Germinal center (tissue), 1 donor: Measurements from ENCODE around the gene CCNB1.
"Not testable (repeated sequence)": the region's sequence is repeated elsewhere in the genome, so short reads cannot be mapped to it uniquely, and the experiment has no call there.

ENCODE experiments used
- DNase-seq: peaks from one replicate; pipeline ENCODE4 v3.0.0; 2012; ENCODE audit warnings: mixed read lengths, low spot score

Gene CCNB1

DNA sequence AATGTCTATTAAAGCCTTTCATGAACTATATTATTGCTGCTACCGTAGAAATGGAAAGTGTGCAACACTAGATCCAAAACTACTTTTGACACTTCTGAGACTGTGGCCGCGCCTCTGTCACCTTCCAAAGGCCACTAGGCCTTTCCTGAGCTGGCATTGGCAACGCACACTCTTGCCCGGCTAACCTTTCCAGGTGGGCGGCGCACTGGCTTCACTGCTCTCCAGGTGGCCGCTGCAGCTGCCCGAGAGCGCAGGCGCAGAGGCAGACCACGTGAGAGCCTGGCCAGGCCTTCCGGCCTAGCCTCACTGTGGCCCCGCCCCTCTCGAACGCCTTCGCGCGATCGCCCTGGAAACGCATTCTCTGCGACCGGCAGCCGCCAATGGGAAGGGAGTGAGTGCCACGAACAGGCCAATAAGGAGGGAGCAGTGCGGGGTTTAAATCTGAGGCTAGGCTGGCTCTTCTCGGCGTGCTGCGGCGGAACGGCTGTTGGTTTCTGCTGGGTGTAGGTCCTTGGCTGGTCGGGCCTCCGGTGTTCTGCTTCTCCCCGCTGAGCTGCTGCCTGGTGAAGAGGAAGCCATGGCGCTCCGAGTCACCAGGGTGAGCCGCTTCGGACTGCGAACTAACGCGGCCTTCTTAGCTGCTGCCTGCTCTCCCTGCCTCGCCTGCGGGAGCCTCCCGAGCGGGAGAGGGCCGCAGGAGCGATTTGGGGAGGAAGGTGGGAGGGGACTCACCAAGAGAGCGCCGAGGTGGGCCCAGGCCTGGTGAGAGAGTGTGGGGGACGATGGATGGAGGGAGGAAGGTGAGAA lies at the start of gene CCNB1:
Gene CCNB1 (plus strand): TSS at position 465 of the 807 bp plus-strand sequence. CDS start 113 bp downstream, at position 578.
- DNase-seq = peak; percentile 99

DNA sequence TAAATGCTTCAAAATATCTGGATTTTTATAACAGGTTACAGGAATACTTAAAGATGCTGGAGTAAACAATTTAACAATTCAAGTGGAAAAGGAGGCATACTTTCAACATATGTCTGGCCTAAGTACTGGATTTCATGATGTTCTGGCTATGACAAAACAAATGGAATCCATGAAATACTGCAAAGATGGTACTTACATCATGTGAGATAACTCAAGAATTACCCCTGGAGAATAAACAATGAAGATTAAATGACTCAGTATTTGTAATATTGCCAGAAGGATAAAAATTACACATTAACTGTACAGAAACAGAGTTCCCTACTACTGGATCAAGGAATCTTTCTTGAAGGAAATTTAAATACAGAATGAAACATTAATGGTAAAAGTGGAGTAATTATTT lies 37.5 kb upstream of the CCNB1 start:
- no peak for DNase-seq

DNA sequence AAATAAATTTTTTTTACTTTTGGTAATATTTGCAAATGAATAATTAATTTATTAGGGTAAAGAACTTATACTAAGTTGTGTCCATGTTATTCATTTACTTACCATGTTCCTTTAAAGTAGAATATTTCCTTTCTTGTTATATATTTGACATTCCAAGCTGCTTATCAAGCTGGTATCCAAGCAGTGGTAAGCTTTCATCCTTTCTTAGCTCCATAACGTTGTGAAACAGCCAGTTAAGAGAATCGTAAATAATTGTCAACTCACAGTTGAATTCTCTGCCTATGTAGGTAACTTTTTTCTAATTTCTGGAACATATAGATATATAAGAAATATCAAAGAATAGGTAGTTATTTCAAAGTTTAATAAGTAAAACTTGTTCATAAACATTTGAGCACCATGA lies 36.7 kb upstream of the CCNB1 start:
- DNase-seq = no peak

DNA sequence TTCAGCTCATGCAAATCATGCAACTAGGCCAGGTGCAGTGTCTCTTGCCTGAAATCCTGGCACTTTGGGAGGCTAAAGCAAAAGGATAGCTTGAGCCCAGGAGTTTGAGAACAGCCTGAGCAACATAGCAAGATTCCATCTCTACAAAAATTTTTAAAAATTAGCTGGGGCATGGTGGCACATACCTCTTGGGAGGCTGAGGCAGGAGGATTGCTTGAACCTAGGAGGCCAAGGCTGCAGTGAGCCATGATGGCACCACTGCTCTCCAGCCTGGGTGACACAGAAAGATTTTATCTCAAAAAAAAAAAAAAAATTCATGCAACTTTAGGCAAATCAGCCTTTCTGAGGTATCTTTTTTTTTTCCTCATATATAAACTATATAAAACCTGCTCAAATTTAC lies 35.6 kb upstream of the CCNB1 start:
- no peak for DNase-seq

DNA sequence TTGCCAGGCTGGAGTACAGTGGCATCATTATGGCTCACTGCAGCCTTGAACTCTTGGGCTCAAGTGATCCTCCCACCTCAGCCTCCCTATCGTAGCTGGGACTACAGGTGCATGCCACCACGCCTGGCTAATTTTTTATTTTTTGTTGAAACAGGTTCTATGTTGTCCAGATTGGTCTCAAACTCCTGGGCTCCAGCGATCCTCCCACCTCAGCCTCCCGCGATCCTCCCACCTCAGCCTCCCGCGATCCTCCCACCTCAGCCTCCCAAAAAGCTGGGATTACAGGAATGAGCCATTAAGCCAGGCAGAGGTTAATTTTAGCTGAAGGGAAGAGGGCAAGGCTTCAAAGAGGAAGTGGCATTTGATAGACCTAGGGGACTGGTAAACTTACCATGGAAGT lies 32.8 kb upstream of the CCNB1 start:
- DNase-seq = no peak

DNA sequence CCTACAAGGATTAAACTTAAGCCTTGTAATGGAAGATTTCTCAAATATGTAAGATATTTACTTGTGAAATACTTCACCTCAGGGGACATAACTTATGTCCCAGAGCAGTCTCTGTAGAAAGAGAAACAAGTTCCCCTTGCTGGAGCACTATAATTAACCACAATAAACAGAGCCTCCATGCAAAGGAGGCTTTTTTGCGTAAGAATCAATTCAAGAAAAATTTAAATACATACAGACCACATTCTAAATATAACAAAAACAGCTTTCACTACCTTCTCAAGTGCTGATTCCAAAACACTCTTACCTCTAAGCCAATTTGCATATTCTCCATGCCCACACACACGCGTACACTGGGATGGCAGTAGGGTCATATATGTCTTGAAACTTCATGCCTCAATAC lies 30.7 kb upstream of the CCNB1 start:
- DNase-seq = peak; percentile 81

DNA sequence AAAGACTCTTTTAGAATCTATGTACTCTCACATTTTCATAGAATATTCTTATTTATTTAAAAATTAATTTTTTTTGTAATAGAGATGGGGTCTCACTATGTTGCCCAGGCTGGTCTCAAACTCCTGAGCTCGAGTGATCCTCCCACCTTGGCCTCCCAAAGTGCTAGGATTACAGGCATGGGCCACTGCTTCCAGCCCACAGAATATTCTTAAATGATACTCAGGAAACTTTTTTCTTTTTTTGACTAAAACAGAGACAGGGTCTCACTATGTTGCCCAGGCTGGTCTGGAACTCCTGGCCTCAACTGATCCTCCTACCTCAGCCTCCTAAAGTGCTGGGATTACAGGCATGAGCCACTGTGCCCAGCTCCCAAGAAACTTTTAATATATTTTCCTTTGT lies 29.7 kb upstream of the CCNB1 start:
- DNase-seq = not testable (repeated sequence)

DNA sequence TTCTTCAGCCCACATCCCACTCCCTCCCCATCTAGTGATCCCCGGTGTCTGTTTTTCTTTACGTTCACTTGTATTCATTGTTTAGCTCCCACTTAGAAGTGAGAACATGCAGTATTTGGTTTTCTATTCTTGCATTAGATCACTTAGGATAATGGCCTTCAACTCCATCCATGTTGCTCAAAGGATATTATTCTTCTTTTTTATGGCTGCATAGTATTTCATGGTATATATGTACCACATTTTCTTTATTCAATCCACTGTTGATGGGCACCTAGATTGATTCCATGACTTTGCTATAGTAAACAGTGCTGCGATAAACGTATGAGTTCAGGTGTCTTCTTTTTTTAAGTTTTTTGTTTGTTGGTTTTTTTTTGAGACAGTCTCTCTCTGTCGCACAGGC lies 29.1 kb upstream of the CCNB1 start:
- DNase-seq = no peak

DNA sequence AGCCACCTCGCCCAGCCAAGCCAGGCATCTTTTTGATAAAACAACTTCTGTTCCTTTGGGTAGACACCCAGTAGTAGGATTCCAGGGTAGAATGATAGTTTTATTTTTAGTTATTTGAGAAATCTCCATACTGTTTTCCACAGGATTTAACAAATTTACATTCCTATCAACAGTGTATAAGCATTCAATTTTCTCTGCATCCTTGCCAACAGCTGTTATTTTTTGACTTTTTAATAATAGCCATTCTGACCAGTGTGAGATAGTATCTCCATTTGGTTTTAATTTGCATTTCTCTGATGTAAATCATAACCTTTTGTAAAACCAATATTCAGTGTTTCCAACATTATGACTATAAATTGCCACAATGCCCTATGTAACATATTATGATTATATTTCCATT lies 28.2 kb upstream of the CCNB1 start:
- DNase-seq = no peak

DNA sequence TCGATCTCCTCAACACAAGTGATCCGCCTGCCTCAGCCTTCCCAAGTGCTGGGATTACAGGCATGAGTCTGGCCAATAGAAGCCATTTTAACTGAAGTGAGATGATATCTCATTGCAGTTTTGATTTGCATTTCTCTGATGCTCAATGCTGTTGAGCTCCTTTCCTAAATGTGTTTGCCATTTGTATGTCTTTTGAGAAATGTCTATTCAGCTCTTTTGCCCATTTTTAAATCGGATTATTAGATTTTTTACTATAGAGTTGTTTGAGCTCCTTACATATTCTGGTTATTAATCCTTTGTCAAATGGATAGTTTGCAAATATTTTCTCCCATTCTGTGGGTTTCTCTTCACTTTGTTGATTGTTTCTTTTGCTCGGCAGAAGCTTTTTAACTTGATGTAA lies 26.7 kb upstream of the CCNB1 start:
- DNase-seq = not testable (repeated sequence)

DNA sequence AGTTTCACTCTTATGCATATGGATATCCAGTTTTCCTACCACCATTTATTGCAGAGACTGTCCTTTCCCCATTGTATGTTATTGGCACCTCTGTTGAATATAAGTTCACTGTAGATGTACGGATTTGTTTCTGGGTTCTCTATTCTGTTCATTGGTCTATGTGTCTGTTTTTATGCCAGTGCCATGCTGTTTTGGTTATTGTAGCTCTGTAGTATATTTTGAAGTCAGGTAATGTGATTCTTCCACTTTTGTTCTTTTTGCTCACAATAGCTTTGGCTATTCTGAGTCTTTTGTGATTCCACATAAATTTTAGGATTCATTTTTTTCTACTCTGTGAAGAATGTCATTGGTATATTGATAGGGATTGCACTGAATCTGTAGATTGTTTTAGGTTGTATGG lies 26.1 kb upstream of the CCNB1 start:
- DNase-seq = no peak

DNA sequence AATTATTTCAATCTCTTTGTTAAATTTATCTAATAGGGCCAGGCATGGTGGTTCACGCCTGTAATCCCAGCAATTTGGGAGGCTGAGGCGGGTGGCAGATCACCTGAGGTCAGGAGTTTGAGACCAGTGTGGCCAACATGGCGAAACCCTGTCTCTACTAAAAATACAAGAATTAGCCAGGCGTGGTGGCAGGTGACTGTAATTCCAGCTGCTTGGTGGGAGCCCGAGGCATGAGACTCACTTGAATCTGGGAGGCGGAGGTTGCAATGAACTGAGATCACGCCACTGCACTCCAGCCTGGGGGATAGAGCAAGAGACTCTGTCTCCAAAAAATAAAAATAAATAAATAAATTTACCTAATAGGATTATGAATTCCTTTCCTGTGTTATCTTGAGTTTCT lies 18.4 kb upstream of the CCNB1 start:
- not testable (repeated sequence) for DNase-seq

DNA sequence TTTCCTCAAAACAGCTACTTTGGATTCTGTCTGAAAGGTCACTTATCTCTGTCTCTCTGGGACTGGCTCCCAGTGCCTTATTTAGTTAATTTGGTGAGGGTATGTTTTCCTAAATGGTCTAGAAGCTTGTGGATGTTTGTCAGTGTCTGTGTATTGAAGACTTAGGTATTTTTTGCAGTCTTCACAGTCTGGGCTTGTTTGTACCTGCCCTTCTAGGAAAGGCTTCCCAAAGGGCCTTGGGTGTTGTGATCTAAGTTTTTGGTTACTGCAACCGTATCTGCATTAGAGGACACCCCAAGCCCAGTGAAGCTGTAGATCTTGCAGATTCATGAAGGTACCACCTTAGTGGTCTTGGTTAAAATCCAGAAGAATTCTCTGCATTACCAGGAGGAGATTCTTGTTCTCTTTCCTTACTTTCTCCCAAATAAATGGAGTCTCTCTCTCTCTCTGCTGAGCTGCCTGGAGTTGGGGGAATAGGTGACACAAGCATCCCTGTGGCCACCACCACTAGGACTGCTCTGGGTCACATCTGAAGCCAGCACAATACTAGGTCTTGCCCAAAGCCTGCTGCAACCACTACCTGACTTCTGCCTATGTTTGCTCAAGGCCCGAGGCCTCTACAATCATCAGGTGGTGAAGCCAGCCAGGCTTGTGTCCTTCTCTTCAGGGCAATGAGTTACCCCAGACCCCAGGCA lies 17.8 kb upstream of the CCNB1 start:
- DNase-seq = no peak

DNA sequence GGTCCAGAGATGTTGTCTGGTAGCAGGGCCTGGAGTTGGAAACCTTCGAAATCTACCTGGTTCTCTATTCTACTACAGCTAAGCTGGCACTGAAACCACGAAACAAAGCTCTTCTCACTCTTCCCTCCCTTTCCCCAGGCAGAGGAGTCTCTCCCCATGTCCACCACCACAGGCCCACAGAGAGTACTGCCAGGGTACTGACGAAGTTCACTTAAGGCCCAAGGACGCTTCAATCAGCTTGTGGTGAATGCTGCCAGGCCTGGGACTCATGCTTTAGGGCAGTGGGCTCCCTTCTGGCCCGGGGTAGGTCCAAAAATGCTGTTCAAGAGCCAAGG lies 17.3 kb upstream of the CCNB1 start:
- no peak for DNase-seq

DNA sequence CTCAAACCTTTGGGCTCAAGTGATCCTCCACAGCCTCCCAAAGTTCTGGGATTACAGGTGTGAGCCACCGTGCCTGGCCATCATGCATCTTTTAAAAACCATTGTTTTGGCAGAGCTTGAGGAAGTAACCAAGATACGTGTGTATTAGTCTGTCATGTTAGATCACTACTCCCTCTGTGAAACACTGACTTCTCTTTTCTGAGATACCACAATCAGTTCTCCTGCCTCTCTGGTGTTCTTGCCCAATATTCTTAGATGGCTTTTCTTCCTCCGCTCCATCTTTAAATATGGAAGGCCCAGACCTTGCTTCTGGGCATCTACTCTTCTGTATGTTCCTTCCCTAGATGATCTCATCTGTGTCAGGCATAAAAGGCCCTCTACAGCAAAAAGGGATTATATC lies 14.2 kb upstream of the CCNB1 start:
- DNase-seq = no peak

DNA sequence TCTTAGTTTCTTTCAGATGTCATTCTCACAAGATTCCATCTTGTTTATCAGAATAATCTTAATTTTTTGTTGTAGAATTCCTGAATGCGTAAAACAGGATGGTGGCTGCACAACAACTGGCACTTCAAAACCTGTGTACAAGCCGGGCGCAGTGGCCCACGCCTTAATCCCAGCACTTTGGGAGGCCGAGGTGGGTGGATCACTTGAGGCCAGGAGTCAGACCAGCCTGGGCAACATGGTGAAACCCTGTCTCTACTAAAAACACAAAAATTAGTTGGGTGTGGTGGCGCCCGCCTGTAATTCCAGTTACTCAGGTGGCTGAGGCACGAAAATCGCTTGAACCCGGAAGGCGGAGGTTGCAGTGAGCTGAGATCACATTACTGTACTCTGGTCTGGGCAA lies 10.5 kb upstream of the CCNB1 start:
- DNase-seq = no peak

DNA sequence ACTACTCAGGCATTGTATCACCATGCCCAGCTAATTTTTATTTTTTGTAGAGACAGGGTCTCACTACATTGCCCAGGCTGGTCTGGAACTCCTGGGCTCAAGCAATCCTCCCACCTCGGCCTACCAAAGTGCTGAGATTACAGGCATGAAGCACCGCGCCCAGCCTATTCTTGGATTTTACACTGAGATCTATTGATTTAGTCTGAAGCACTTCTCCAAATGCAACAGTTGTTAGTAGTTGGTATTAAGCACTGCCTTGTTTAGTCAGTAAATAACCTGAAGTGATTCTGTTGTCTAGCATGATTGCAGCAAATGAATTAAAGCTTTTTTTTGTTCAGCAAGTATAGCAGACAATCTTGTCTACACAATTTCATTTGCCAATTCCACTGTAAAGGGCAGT lies 8.9 kb upstream of the CCNB1 start:
- DNase-seq = no peak

DNA sequence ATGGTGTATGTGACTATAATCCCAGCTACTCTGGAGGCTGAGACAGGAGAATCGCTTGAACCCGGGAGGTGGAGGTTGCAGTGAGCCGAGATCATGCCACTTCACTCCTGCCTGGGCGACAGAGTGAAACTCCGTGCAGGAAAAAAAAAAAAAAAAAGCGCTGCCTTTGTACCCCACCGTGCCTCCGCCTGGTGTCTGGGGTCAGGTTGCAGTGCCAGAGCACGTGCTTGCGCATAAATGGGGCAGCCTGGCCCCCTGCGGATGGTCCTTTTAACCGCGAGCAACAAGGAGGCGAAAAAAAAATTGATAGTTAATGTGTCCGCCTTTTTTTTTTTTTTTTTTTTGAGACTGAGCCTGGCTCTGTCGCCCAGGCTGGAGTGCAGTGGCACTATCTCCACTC lies 6.3 kb upstream of the CCNB1 start:
- no peak for DNase-seq

DNA sequence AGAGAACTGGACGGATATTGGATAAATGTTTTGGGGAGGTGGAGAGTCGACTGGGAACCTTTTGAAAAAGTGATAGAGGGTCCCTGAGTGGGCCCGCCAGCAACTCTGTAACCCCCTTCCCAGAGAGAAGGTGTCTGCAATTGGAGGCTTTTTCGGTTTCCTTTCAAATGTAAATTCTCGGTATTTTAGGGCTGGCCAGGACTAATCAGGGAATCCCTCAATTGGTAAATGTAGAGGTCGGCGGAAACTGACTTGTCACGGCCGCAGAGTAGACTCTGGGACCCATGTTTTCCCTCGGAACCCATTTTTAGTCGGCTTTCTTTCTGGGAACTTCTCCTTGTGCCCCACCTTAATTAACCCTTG lies 524 bp downstream of the CCNB1 start:
- DNase-seq = peak; percentile 20

DNA sequence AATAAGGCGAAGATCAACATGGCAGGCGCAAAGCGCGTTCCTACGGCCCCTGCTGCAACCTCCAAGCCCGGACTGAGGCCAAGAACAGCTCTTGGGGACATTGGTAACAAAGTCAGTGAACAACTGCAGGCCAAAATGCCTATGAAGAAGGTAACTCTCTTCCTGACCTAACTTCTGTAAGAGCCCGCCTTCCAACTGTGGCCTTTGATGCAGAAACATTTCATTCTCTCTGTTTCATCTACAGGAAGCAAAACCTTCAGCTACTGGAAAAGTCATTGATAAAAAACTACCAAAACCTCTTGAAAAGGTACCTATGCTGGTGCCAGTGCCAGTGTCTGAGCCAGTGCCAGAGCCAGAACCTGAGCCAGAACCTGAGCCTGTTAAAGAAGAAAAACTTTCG lies 979 bp downstream of the CCNB1 start:
- no peak for DNase-seq

DNA sequence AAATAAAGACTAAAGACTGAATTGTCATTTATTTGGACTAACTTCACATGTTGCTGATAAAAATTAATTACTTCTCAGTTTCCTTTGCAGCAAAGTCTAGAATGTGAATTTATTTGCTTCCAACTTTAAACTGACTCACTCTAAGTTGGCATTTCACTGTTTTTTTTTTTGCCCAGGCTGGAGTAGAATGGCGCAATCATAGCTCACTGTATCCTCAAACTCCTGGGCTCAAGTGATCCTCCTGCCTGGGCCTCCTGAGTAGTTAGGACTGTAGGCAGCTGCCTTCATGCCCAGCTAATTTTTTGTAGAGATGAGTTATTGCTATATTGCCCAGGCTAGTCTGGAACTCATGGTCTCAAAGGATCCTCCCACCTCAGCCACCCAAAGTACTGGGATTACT lies 3.5 kb downstream of the CCNB1 start:
- no peak for DNase-seq

DNA sequence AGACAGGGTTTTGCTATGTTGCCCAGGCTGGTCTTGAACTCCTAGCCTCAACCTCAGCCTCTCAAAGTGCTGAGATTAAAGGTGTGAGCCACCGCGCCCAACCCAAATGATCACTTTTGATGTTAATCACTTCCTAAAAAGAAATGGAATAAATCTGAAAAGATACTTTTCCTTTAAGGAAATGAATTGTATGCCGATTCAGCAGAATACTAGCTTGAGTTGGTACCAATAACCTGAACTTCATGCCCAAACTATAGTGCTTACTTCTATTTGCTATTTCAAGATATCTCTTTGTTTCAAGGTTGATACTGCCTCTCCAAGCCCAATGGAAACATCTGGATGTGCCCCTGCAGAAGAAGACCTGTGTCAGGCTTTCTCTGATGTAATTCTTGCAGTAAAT lies 4.0 kb downstream of the CCNB1 start:
- DNase-seq = no peak

DNA sequence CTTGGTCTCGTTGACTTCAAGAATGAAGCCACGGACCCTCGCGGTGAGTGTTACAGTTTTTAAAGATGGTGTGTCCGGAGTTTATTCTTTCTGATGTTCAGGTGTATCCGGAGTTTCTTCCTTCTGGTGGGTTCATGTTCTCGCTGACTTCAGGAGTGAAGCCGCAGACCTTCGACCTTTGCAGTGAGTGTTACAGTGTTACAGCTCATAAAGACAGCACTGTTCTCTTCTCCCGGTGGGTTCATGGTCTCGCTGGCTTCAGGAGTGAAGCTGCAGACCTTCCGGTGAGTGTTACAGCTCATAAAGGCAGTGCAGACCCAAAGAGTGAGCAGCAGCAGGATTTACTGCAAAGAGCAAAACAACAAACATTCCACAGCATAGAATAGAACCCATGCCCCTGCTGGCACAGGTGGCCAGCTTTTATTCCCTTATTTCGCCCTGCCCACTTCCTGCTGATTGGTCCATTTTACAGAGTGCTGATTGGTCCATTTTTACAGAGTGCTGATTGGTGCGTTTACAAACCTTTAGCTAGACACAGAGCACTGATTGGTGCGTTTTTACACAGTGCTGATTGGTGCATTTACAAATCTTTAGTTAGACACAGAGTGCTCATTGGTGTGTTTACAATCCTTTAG lies 14.8 kb downstream of the CCNB1 start:
- not testable (repeated sequence) for DNase-seq

DNA sequence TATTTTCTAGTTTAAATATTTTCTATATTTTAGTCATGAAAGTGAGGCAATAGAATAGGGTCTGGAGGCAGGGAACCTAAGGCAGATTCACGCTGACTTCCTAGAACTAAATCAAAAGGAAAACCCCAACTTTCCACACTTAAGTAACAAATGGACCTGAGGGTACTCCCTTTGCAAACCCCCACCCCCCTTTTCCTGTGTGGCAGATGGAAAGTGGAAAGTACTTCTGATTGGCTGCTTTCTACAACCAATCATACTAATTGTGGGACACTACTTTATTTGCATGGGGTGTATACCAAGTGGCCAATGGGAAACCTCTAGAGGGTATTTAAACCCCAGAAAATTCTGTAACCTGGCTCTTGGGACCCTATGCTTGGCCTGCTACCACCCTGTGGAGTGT lies 17.7 kb downstream of the CCNB1 start:
- no peak for DNase-seq
